ENCODE data around the gene PSAT1.

PSAT1 gene

DNA sequence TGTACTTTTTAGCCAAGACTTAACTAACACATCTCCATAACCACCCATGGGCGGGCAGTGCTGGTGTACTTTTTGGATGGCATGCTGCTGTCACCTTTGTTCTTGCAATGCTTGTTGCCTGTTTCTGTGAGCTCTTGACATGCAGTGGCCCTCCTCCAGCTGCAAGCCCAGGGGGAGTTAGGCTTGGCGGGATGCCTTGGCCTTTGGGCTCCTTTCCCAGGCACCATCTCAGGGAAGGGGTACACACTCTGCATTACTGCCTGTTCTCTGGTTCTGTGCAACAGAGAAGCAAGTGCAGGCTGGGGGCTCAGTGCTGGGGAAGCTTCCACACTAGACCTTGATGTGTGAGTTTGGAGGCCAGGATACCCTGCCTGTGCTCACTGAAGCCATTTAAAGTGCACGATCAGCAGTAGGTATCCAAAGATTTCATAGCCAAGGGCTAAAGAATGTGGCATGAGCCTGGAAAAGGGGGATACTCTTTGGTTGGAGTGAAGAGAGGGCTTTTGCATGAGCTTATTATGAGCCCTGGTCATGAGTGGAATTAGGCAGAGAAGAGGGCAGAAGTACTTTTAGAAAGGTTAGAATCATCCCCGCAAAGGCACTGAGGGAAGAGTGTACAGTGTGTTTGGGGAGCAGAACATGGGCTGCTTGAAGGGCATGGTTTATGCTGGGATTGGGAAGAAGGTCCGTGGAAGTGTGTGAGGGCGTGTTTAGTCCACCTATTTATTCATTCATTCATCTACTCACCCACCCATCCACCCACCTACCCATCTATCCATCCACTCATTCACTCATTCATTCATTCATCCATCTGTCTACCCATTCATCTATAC is 22.5 kb downstream of the PSAT1 start:
- no peak for DNase-seq (ENCODE audit: low spot score)

DNA sequence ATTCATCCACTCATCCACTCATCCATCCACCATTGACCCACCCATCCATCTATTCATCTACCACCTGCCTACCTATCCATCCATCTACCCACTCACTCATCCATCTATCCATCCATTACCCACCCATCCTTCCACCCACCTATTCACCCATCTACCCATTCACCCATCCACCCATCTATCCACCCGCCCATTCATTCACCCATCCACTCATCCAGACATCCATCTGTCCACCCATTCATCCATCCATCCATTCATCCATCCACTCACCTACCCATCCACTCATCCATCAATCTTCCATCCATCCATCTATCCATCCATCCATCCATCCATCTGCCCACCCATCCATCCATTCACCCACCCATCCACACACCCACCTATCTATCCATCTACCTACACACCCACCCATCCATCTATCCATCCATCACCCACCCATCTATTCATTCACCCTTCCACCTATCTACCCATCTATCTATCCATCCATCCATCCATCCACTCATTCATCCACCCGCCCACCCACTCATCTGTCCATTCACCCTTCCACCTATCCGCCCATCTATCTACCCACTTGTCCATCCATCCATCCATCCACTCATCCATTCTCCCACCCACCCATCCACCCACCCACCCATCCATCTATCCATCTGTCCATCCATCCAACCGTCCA is 23.2 kb downstream of the PSAT1 start:
- DNase-seq (ENCODE audit: low spot score): no peak

DNA sequence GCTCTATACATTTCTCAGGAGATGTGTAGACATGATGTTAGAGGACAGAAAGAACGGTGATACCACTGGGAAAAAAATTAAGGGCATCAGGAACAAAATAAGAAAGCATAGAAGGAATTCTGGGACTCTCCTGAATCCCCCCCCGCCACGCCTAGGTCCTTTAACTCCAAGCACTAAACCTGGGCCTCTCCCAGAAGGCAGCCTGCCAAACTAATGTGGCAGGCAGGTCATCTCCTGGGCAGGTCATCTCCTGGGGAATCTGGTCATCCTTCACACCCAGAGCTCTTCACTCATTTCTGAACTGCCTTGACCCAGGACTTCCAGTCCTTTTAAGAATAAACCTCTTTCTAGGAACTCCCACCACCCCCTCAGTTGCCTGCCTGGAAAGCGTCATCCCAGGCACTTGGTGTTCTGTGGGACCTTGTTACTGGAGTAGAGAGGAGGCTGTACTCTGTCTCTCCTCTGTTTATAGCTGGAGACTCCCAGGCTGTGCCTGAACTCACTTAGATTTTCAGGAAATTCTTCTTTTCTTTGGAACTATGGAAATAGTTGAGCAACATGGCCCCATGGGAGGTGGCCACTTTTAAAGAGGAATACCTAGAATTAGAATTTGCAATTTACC is 24.1 kb downstream of the PSAT1 start:
- DNase-seq (ENCODE audit: low spot score): no peak

DNA sequence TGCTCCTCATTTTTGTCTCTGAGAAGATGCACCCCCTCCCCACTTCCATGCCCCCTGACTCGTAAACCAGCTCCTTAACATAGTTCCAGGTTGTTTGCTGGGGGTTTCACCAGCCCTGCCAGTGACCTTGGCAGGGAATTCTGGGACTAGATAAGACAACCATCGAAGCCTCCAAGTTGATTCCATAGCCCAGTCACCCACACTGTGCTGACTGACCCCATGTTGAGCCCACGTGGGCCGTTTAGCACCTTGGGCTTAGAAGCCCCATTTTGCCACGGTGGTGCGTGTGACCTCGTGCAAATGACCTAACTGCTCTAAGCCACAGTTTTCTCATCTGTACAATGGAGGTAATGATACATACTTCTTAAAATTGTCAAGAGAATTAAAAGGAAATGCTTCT is 24.6 kb downstream of the PSAT1 start:
- no peak for DNase-seq (ENCODE audit: low spot score)

DNA sequence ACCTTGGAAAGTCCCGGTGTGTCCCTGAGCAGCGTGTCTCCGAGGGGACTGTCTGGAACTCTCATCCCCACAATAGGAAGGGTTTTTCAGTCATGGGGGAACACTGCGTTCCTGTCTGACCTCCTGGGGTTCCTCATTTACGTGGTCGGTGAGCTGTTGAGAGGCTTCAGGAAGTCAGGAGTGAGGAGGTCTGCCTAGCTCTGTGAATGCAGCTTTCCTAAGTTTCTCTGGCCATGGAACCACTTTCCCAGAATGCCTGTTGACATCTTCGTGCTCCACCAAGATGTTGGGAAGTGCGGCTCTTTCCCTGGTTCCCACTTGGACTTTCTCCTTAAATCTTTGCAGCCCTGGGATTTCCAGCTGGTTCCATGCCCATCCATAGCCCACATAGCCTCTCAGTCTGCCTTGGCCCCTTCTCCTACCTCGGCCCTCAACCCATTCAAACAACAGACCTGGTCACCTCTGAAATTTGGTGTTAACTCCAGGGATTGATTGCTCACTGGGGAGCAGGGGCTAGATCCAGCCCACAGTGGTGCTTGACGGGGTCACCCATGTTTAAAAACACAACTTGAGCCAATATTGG is 27.2 kb downstream of the PSAT1 start:
- DNase-seq (ENCODE audit: low spot score): no peak

DNA sequence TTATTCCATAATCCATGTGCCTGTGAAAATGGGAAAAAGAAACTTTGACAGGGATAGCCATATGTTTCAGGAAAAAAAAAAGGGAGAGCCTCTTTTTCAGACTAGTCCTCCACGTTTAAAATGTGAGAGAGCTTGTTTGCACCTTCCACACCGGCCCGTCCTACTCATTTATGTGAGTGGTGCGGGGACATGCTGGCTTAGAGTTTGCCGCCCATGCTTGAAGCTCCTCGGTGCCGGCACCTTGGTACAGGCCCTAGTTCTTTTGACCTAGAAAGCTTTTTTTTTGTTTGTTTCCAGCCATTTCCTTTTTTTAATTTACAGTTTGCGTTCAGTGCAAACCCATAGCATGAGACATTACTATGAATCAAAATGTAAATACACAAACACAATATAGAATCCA is 27.8 kb downstream of the PSAT1 start:
- no peak for DNase-seq (ENCODE audit: low spot score)

DNA sequence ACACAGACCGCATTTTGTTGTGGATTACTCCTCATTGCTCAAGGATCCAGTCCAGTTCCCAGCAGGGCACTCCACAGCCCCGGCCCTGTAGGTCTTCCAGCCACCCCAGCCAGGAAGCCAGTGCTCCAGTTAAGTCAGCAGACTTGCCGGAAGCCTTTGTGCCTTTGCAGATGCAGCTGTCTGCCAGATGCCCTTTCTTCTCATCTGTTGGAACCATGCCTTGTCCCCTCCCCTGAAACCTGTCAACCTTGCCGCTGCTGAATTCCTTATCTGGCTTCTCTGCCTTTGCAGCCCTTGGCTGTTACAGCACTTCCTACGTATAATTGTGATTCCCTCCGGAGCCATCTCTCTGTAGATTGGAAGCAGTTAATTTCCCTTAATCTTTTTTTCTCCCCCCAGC is 28.4 kb downstream of the PSAT1 start:
- no peak for DNase-seq (ENCODE audit: low spot score)

DNA sequence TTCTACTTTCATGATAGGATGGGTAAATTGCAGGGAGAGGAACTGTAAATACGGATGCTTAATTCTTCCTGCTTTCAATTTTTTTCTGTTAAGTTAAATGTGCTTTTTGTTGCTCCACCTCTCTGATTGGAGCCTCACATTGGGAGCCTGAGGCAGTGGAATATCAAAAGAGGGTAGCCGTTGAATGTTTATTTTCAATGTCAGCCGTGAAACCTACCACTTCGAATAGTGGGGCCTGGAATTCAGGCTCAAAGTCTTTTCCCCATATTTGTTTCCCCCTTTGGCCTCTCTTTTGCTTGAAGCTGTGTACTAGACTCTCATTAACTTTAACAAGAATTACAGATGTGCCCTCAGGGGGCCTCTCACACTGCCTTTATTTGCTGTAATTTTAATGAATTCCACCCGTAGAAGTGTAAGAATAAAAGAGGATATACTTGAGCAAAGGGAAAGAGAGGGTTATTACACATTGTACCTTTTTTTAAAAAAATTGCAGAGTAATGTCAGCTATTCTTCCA is 29.0 kb downstream of the PSAT1 start:
- DNase-seq (ENCODE audit: low spot score): no peak

DNA sequence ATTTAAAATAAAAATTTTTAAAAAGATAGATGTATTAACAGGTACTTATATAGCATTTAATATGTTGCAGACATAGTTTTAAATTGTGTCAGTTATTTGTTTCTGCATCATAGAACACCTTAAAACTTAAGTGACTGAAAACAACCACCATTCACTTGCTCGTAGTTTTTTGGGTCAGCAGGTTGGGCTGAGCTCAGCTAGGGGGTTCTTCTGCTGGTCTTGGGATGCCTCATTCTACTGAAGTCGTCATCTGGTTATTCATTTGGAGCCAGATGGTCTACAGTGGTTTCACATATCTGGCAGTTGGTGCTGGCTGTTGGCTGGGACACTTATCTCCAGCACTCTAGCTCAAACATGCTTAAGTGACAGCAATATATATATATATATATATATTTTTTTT is 29.6 kb downstream of the PSAT1 start:
- DNase-seq (ENCODE audit: low spot score): no peak

DNA sequence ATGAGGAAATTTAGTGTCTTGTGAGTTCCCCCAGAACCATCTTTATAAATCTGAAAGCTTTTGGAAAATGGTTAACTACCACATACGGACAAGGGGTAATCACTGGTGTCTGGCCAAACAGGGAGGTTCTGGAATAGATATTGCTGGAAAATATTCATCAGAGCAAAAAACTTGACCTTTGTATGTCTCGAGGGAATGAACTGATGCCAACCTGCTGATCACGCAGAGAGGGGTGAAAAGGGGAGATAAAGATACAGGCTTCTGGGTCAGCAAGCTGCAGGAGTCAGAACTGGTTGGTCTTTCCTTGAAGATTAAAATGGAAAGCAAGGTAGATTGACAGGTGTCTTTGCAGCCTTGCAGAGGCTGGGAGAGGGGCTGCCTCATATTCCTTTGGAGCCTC is 35.5 kb downstream of the PSAT1 start:
- DNase-seq (ENCODE audit: low spot score): no peak

DNA sequence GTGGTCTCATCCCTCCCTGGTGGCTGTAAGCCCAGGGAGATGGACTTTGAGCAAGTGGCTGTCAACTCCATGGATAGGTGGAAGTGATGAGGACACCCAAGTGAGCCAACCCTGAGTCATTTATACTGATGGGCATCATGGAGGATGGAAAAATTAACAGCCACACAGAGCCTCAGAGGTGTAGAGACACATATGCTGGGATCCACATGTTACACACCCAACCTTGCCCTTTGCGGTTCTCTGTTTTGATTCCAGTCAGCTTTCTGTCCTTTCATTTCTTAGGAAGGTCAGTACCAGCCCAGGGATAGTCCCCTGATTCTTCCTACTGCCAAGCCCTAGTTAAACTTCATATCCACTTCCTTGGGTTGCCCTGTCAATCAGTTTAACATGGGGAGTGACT is 51.9 kb downstream of the PSAT1 start:
- DNase-seq (ENCODE audit: low spot score): no peak

DNA sequence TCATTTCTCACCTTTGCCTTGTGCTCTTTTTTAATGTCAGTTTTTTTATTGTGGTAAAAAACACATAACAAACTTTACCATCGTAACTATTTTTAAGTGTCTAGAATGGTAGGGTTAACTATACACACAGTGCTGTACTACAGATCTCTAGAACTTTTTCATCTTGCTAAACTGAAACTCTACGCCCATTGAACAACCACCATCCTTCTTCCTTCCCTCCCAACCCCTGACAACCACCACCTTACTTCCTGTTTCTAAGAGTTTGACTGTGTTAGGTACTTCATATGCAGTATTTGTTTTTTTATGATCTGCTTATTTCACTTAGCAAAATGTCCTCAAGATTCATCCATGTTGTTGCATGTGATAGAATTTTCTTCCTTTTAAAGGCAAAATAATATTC is 54.9 kb downstream of the PSAT1 start:
- DNase-seq (ENCODE audit: low spot score): no peak

DNA sequence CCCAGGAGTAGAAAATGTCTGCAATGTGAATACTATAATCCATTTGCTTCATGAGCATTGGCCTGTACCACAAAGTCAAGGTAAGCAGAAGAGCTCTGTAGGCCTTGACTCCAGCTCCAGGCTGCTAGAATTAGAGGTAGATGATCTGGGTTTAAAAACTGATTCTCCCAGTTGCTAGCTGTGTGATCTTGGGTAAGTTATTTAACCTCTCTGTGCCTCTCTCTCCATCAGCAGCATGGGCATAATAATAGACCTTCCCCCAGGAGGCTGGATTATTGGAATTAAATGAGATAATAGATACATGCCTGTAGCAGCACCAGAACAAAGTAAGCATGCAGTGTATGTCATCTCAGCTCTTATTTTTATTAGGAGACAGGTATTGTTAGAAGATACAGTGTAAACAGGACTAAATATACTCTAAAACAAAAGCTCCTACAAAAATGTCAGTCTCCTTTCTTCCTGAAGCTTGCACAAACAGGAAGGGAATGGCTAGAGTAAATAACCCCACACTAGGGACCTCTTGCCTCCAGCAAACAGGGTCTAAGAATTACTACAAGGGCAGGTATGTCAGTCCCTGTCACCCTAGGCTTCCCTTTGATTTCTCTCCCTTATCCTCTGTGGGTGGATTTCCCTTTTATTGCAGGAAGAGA is 57.5 kb downstream of the PSAT1 start:
- DNase-seq (ENCODE audit: low spot score): no peak

DNA sequence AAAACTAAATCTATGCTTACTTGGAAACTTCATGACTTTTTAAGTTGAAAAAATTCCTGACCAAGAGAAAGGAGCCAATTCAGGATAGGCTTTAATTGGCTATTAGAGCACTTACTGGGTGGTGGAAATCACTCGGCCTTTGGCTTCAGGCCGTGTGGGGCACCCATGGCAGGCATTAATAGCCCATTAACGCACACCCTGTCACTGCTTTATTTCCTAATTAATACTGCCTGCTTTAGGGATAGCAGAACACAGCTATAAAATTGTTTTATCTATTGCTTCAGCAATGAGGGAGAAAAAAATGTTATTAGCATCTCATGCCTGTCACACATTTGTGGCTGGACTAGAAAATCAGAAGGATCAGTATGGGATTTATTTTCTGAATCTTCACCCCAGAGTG is 58.1 kb downstream of the PSAT1 start:
- DNase-seq (ENCODE audit: low spot score): no peak

DNA sequence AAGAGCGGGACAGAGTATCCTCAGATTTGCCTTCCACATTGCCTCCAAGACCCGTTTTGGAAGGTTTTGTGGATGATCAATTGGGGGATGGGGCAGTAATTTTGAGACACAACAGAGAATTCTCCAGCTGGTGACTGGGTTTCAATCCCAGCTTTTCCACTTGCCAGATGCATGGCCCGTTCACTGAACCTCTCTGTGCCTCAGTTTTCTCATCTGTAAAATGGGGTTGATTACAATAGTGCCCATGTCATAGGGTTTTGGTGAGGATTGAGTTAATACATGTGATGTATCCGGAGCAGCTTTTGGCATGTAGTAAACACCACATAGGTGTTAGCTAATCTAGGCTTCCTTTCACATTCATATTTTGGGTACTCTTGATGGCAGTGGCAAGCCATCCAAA is 59.7 kb downstream of the PSAT1 start:
- DNase-seq (ENCODE audit: low spot score): no peak

DNA sequence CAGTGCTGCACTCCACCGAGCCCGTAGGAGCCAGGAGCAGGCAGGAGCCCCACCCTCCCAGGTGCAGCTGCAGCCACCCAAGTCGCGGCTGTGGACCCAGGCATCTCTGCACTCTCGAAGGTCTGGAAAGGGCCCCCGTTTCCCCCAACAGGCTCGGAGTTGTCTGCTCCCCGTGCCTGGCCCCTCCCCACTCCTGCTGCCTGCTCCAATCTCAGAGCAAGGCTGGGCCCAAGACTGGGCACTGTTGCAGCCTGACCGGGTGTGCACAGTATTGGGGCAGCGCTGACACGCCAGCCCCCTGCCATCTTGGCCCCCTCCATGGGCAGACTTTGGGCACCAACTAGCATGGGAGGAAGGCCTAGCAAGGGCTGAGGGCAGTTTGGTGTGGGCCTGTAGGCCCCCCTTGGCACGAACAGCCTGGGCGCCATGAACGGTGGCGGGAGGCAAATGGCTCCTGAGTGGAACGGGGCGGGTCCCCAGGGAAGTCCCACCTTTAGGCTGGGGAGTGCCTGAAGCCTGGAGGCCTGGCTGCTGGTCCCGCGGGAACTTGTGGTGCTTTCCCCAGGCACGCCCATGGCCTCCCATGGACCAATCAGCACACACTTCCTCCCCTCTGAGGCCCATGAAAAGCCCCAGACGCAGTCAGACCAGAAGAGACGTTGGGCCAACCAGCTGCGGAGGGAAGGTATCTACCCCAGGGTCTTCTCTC is 60.4 kb downstream of the PSAT1 start:
- DNase-seq (ENCODE audit: low spot score): no peak

DNA sequence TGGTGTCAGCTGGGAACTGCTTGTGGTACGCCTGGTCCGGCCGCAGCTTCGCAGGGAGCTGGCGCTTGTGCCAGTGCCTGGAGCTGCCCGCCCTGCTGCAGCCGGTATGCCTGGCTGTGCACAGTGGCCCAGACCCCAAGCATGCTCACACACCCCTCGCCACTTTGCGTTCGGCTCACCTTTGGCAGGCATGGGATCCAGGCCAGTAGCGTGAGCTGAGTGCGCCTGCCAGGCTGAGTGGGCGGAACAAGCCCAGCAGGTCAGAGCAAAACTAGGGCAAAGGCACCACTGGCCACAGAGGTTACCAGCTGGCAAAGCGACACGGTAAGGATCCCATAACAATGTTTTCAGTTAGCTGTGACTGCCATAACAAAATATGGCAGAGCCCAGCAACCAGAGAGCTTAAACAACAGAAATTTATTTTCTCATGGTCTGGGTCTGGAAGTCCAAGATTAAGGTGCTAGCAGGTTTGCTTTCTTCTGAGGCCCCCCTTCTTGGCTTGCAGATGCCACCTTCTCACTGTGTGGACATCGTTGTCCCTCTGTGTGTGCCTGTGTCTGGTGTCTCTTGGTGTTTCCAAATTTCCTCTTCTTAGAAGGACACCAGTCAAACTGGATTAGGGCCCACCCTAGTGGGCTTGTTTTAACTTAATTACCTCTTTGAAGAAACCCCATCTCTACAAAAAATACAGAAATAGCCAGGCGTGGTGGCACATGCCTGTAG is 61.6 kb downstream of the PSAT1 start:
- DNase-seq (ENCODE audit: low spot score): no peak

DNA sequence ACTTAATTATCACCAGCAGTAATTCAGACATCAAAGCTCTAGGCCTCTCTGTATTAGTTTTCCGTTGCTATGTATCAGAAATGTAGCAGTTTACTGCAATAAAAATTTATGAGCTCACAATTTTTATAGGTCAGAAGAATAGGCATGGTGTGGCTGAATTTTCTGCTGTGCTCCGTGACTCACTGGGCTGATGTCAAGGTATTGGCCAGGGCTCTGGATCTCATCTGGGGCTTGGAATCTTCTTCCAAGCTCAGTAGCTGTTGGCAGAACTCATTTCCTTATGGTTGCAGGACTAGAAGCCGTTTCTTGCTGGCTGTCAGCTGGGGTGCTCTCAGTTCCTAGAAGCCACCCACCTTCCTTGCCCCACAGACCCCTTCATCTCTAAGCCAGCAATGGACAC is 66.3 kb downstream of the PSAT1 start:
- peak; percentile 34 for DNase-seq (ENCODE audit: low spot score)

DNA sequence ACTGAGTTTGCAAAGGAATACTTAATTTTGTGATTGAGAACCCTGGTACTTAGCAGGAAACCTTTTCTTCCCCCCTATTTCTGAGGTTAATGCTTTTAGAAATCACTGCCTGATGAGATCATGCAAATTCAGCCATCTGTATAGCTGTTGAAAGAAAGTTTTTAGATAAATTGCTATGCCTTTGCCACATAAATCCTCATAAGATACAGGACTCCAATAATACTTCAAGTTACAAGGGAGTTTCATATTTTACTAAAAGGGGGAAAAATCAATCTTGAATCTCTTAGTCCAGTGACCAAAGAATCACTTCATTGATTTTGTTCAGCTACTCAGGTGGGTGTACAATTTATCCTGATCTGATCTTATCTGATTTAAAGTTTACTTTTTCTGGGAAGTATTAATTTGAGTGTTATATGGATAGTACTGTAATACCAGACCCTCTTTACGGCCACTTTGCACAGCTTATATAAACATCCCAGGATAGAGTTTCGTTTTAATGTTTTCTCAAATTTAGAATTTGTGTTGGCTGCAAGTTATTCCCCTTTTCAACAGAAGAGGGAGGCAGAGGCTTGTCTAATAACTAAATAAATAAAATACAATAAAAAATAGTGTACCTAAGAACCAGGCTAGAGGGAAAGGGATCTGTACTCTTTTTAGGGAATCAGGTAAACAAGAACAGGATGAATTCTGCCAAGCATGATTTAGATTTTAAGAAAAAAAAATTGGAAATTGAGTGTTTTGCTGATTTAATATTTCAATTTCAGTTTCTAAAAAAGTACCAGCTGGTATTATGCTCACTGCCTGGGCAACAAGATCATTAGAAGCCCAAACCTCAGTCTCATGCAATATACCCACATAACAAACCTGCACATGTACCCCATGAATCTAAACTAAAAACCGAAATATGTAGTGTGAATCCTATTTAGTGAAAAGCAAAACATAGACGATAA is 69.1 kb downstream of the PSAT1 start:
- DNase-seq (ENCODE audit: low spot score): no peak

DNA sequence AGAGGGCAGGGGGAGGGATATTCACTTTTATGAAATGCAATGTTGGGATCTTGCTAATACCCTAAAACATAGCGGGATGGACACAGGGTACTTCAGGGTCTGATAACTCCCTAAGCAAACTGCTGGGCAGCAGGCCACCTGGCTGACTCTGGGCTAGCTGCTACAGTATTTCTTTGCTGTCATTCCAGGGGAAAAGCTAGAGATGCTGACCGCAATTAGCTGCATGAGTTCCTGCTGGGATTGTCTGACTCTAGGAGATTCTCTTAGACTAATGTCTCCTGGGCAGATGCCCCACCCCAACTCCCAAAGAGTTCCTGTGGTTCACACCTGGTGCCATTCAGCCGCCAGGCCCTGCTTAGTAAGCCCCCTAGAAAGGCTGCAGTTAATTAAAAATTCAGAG is 69.9 kb downstream of the PSAT1 start:
- no peak for DNase-seq (ENCODE audit: low spot score)
